VCaP (cell line): ENCODE data around the gene SERPINA5.

Experiments used
- H3K27ac ChIP-seq: fragments of 450-650 bp; 2 replicates; pipeline ENCODE4 v1.5.1; 2017
- TF ChIP-seq, protein P1 (sequence below): fragments of 450-650 bp; conservative IDR thresholded peaks from 2 replicates; pipeline ENCODE4 v1.5.1; 2017; ENCODE audit warnings: mild to moderate bottlenecking, moderate library complexity

Gene SERPINA5

DNA sequence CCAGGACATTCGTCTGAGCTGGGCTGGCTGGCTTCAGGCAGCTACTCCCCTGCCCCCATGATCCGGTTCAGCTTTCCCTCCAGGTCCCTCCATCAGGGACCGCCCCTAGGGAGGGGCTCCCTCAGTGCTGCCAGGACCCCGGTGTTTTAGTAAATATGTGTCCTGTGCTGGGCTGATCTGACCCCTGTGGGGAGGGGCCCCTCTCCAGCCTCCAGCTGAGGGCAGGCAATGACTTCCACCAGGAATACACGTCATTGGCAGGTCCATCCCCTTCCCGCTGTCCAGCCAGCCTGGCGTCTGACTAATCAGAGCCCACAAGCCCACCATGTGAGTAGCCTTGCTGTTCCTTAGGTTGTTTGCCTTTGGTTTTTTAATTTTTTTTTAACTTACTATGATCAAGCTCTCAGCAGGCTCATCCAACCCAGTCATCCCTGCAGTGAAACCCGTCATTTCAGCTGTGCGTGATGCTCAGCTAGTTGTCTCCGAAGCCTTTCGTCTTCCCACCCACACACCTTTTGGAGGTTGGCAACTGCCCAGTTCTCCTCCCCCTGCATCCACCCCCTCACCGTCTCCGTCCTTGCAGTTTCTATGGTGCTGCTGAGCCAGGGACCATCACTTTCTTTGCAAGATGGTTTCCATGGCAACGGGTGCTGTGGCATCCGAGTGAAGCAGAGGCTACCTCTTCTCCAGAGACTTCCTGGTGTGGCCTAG lies 35.9 kb upstream of the SERPINA5 start:
- TF ChIP-seq, protein P1, sequence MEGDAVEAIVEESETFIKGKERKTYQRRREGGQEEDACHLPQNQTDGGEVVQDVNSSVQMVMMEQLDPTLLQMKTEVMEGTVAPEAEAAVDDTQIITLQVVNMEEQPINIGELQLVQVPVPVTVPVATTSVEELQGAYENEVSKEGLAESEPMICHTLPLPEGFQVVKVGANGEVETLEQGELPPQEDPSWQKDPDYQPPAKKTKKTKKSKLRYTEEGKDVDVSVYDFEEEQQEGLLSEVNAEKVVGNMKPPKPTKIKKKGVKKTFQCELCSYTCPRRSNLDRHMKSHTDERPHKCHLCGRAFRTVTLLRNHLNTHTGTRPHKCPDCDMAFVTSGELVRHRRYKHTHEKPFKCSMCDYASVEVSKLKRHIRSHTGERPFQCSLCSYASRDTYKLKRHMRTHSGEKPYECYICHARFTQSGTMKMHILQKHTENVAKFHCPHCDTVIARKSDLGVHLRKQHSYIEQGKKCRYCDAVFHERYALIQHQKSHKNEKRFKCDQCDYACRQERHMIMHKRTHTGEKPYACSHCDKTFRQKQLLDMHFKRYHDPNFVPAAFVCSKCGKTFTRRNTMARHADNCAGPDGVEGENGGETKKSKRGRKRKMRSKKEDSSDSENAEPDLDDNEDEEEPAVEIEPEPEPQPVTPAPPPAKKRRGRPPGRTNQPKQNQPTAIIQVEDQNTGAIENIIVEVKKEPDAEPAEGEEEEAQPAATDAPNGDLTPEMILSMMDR: no peak

DNA sequence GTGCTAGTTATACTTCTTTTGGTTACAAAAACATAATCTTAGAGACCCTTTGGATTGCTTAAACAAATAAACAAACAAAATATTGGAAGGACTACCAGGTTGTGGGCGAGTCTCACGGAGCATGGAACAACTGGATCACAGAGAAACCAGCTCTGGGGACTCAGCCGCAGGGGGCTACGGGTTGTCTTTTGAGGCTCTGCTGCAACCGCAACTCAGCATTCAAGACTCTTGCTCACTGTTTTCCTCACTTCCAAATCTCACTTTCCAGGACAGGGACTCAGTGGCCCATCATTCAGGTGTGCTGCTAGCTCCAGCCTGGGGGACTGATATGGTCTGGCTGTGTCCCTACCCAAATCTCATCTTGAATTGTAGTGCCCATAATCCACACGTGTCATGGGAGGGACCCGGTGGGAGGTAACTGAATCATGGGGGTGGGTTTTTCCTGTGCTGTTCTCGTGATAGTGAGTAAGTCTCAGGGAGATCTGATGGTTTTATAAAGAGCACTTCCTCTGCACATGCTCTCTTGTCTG lies 34.0 kb upstream of the SERPINA5 start:
- TF ChIP-seq, protein P1: no peak
- H3K27ac ChIP-seq: no peak overlapping the region

More for the DNA sequence above, 35.9 kb upstream of the SERPINA5 start:
- H3K27ac ChIP-seq: no peak overlapping the region

DNA sequence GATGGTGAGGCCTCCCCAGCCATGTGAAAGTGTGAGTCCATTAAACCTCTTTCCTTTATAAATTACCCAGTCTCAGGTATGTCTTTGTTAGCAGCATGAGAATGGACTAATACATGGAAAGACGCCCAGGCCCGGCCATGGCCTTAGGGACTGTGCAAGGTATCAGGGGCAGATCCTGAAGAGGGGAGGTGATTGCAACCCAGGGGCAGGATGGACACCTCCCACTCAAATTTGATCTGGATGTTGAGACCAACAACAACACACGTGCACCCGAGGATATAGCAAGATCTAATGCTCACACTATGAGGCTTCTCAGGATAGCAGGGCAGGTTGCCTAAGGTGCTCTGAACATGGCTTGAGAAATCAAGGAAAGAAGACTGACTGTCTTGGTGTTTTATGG lies 33.5 kb upstream of the SERPINA5 start:
- TF ChIP-seq, protein P1: no peak
- no peak overlapping the region for H3K27ac ChIP-seq

DNA sequence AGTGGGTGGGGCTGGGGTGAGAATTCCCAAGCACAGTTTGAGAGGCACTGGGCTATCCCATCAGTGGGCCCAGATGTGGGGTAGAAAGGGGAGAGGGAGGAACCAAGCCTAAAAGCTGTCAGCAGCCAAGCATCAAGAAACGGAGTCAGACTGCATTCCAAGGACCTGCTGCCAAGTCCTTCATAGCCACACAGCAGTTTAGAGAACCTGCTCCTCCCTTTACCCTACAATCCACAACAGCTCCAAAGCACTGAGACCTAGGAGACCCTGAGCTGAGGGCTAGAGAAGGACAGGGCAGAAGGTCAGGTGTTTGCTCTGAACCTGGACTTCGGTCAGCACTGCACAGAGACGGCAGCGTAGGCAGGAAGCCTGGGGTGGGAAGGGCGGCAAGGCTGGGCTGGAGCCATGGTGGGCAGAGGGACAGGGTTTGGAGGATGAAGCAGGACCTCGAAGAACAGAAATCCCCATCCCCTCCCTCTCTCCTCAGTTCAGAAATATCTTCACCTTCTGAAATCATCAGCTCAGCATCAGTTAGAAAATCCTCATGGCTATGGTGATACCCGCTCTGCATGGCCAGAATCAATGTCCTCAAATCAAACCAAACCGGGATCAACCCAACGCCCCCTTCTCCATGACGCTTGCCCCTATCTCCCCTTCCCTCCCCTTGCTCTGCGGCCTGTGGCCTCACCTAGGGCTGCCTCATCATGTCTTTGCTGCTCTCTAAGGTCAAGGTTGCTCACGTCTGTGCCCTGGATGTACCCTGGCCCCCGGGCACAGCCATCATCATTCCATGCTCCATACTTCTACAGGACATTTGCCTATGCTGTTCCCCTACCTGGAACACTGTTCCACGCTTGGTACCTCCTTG lies 32.9 kb upstream of the SERPINA5 start:
- TF ChIP-seq, protein P1: no peak

DNA sequence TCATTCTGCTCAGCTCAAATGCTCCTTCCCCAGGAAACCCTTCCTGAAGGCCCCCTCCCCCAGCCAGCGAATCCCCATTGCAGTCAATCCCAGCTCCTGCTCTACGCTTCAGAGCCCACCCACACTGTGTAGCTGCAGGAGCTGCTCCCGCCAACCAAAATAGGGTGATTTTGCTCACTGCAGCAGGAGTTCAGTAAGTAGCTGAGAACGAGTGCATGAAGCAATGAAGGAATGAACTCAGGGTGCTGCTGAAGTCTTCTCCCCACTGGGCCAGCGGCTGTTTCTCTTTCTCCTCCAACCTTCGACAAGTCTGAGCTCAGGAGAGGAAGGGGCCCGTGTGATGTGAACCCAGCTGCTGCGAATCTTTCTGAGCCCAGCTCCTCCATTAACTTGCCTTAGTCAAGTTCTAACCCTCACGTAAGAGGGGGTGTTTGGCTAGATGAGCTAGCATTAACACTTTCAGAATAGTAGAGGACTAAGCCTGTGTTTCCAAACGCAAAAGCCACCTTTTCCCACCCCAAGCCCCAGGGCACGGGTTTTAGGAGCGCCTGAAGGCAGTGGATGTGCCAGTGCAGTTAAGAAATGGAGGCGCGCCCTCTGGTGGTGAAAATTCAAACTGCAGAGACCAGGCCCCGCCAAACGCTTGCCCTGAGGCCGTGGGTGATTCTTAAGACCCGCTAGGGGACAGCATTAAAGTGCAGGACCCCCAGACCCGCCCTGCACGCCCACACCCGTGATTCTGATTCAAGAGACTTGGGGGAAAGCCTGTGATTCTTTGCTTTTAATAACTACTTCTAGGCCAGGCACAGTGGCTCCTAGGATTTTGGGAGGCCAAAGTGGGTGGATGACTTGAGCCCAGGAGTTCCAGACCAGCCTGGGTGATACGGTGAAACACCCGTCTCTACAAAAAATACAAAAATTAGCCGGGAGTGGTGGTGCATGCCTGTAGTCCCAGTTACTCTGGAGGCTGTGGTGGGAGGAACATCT lies 31.9 kb upstream of the SERPINA5 start:
- H3K27ac ChIP-seq: no peak overlapping the region; the same call in 1 of the 2 replicates
- TF ChIP-seq, protein P1: peak; percentile 94

More for the DNA sequence above, 32.9 kb upstream of the SERPINA5 start:
- no peak overlapping the region for H3K27ac ChIP-seq

DNA sequence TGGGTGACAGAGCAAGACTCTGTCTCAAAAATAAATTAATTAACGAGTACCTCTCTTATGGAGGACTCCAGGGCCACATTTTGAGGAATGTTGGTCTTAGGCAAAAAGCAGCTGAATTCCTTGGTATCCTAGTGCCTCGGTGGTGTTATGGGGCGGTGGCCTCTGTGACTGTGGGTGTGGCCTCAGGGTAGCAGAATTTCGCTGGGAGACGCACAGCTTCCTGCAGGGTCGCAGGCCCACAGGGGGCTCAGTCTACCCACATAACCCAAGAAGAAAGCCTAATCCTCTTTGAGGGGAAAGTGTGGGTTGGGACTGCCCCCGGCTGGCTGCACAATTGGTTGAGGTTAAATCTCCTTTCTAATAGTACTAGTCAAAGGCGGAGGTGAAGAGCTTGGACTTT lies 31.2 kb upstream of the SERPINA5 start:
- TF ChIP-seq, protein P1: no peak
- H3K27ac ChIP-seq: no peak overlapping the region; the same call in 1 of the 2 replicates
